ENCODE measurements around the gene PPP1R13L. TPM values are rescaled to one million over a fixed set of nuclear protein-coding genes. Genes with fewer than 3 reads are reported as not detected.

Gene PPP1R13L
- total RNA-seq, 2 experiments from 2014 or later = 15.2 to 17.8 TPM

- DNase-seq (no peak), ATAC-seq (no peak)
- Mint-ChIP-seq H3K27me3 (peaks cover 27% of the 10 kb centered on the region), H3K9me3 (ENCODE audit: low read depth) (no peaks in the 10 kb centered on the region), H3K27ac (no peak overlapping the region), H3K36me3 (ENCODE audit: low read depth) (no peaks in the 10 kb centered on the region), H3K4me3 (no peak overlapping the region), H3K4me1 (peaks cover 8% of the 10 kb centered on the region)
- intact Hi-C loops (cut with DNase I, micrococcal nuclease) = no loop called here
- CTCF ChIA-PET = interaction anchor here (0.8 to 1.2 kb wide), 2 partner anchors 8 to 9 kb away, joined by 3 to 5 read pairs; partner anchors contain the start of gene PPP1R13L
- POLR2A ChIA-PET = interaction anchor here (0.6 kb wide), 1 partner anchor 12 kb away, joined by 3 read pairs; no protein-coding TSS in a partner anchor
Measured at GRCh38 chr19:45395821-45396617, 8.8 kb downstream of the PPP1R13L start.

GRCh38 chr19:45391871-45392665 is 12.8 kb downstream of the PPP1R13L start:
- H3K4me1 Mint-ChIP-seq = peaks cover 3% of the 10 kb centered on the region
- ChIA-PET POLR2A (interaction anchor here (0.6 kb wide), 1 partner anchor 10 kb away, joined by 3 read pairs; no protein-coding TSS in a partner anchor), CTCF (interaction anchor here (0.8 to 2.0 kb wide), 2 partner anchors 10 to 289 kb away, joined by 3 to 10 read pairs; no protein-coding TSS in a partner anchor)
- DNase-seq = no peak
- ATAC-seq = no peak
- H3K27ac Mint-ChIP-seq = no peak overlapping the region
- H3K27me3 Mint-ChIP-seq = peaks cover 11% of the 10 kb centered on the region
- no peaks in the 10 kb centered on the region for H3K36me3 Mint-ChIP-seq (ENCODE audit: low read depth)
- H3K9me3 Mint-ChIP-seq (ENCODE audit: low read depth) = no peaks in the 10 kb centered on the region
- intact Hi-C loops (cut with DNase I, micrococcal nuclease) = no loop called here
- no peak overlapping the region for H3K4me3 Mint-ChIP-seq

DNA sequence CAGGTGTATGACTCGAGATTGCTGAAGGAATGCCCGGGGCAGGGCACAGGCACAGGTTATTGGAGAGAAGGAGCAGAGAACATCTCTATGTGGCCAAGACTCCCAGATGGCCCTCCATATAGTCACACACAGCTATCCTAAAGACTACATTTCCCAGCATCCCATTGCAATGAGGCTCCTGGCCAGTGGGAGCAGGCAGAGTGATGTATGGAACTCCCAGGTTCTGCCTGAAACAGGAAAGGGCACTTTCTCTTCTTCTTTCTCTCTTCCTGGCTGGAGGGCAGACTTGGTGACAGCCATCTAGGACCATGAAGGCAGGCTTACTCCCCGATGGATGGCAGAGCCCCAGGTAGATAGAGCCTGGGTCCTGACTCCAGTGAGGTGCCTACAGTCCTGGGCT is 13.5 kb downstream of the PPP1R13L start:
- Mint-ChIP-seq H3K36me3 (ENCODE audit: low read depth) (no peaks in the 10 kb centered on the region), H3K4me3 (no peak overlapping the region), H3K27ac (no peak overlapping the region), H3K27me3 (peaks cover 7% of the 10 kb centered on the region), H3K4me1 (no peaks in the 10 kb centered on the region), H3K9me3 (ENCODE audit: low read depth) (no peaks in the 10 kb centered on the region)
- ATAC-seq = peak; percentile 47
- intact Hi-C loops (cut with DNase I, micrococcal nuclease) = no loop called here
- ChIA-PET POLR2A (interaction anchor here (0.9 kb wide), 1 partner anchor 13 kb away, joined by 3 read pairs; the partner anchor contains the start of gene PPP1R13L), CTCF (interaction anchor here (0.7 to 2.0 kb wide), 2 partner anchors 10 to 172 kb away, joined by 4 to 10 read pairs; no protein-coding TSS in a partner anchor)
- DNase-seq = no peak

- H3K9me3 Mint-ChIP-seq (ENCODE audit: low read depth) = no peaks in the 10 kb centered on the region
- POLR2A ChIA-PET = no interaction called here
- H3K36me3 Mint-ChIP-seq (ENCODE audit: low read depth) = no peaks in the 10 kb centered on the region
- DNase-seq (no peak), ATAC-seq (peak; percentile 53)
- no peak overlapping the region for H3K27ac Mint-ChIP-seq
- no peak overlapping the region for H3K4me3 Mint-ChIP-seq
- peaks cover 14% of the 10 kb centered on the region for H3K27me3 Mint-ChIP-seq
- intact Hi-C loops (cut with DNase I, micrococcal nuclease) = no loop called here
- no peaks in the 10 kb centered on the region for H3K4me1 Mint-ChIP-seq
- CTCF ChIA-PET = no interaction called here
Measured at GRCh38 chr19:45385392-45386221, 19.3 kb downstream of the PPP1R13L start.

- POLR2A ChIA-PET = no interaction called here
- DNase-seq (no peak), ATAC-seq (no peak)
- Mint-ChIP-seq H3K9me3 (ENCODE audit: low read depth) (no peaks in the 10 kb centered on the region), H3K36me3 (ENCODE audit: low read depth) (no peaks in the 10 kb centered on the region), H3K27ac (no peak overlapping the region), H3K4me1 (peaks cover 7% of the 10 kb centered on the region), H3K4me3 (no peak overlapping the region), H3K27me3 (peaks cover 14% of the 10 kb centered on the region)
- CTCF ChIA-PET = interaction anchor here (0.6 to 1.5 kb wide), 2 partner anchors 10 to 445 kb away, joined by 3 read pairs; no protein-coding TSS in a partner anchor
- intact Hi-C loops (cut with DNase I, micrococcal nuclease) = no loop called here
Measured at GRCh38 chr19:45382426-45382825, 22.4 kb downstream of the PPP1R13L start.

- peaks cover 4% of the 10 kb centered on the region for H3K27me3 Mint-ChIP-seq
- intact Hi-C loops (cut with DNase I, micrococcal nuclease) = no loop called here
- no peaks in the 10 kb centered on the region for H3K9me3 Mint-ChIP-seq (ENCODE audit: low read depth)
- CTCF ChIA-PET = no interaction called here
- DNase-seq (no peak), ATAC-seq (no peak)
- POLR2A ChIA-PET = no interaction called here
- H3K4me1 Mint-ChIP-seq = peaks cover 19% of the 10 kb centered on the region
- no peaks in the 10 kb centered on the region for H3K36me3 Mint-ChIP-seq (ENCODE audit: low read depth)
- H3K4me3 Mint-ChIP-seq = no peak overlapping the region
- no peak overlapping the region for H3K27ac Mint-ChIP-seq
Measured at GRCh38 chr19:45380107-45380506, 24.8 kb downstream of the PPP1R13L start.

GRCh38 chr19:45376045-45376724 is 28.7 kb downstream of the PPP1R13L start:
- Mint-ChIP-seq H3K9me3 (ENCODE audit: low read depth) (no peaks in the 10 kb centered on the region), H3K4me1 (peaks cover 19% of the 10 kb centered on the region), H3K4me3 (no peak overlapping the region), H3K27ac (no peak overlapping the region), H3K27me3 (no peaks in the 10 kb centered on the region), H3K36me3 (ENCODE audit: low read depth) (no peaks in the 10 kb centered on the region)
- ChIA-PET POLR2A (no interaction called here), CTCF (no interaction called here)
- intact Hi-C loops (cut with DNase I, micrococcal nuclease) = no loop called here
- ATAC-seq = no peak
- no peak for DNase-seq

- CTCF ChIA-PET = interaction anchor here (0.6 to 1.2 kb wide), 3 partner anchors 31 to 382 kb away, joined by 4 to 5 read pairs (median 4); no protein-coding TSS in a partner anchor
- POLR2A ChIA-PET = no interaction called here
- no peaks in the 10 kb centered on the region for H3K27me3 Mint-ChIP-seq
- peaks cover 1% of the 10 kb centered on the region for H3K36me3 Mint-ChIP-seq (ENCODE audit: low read depth)
- ATAC-seq = peak; percentile 100
- no peaks in the 10 kb centered on the region for H3K9me3 Mint-ChIP-seq (ENCODE audit: low read depth)
- H3K4me1 Mint-ChIP-seq = peaks cover 8% of the 10 kb centered on the region
- H3K27ac Mint-ChIP-seq = peak within 1 kb of the TSS; percentile 97
- peak within 1 kb of the TSS; percentile 79 for H3K4me3 Mint-ChIP-seq
- intact Hi-C loops (cut with DNase I, micrococcal nuclease) = loop anchor here in 1 of 2 experiments (1.0 kb wide), 11 partner anchors 30 to 480 kb away; partner anchors contain the start of genes BLOC1S3, CLASRP, CLPTM1 and ERCC1
- peak; percentile 100 for DNase-seq
Measured at GRCh38 chr19:45370410-45371204, 34.3 kb downstream of the PPP1R13L start, which contains the start of gene ERCC2. Gene ERCC2, minus strand, starts transcription at chr19:45370573. Its CDS starts 33 bp downstream, at chr19:45370540.

GRCh38 chr19:45368737-45369340 is 36.0 kb downstream of the PPP1R13L start:
- peak overlapping the region; percentile 55 for H3K4me3 Mint-ChIP-seq
- CTCF ChIA-PET = no interaction called here
- POLR2A ChIA-PET = interaction anchor here (0.6 kb wide), 1 partner anchor 53 kb away, joined by 5 read pairs; no protein-coding TSS in a partner anchor
- DNase-seq (no peak), ATAC-seq (no peak)
- peaks cover 1% of the 10 kb centered on the region for H3K36me3 Mint-ChIP-seq (ENCODE audit: low read depth)
- peaks cover 8% of the 10 kb centered on the region for H3K4me1 Mint-ChIP-seq
- intact Hi-C loops (cut with DNase I, micrococcal nuclease) = no loop called here
- H3K27me3 Mint-ChIP-seq = no peaks in the 10 kb centered on the region
- H3K9me3 Mint-ChIP-seq (ENCODE audit: low read depth) = no peaks in the 10 kb centered on the region
- H3K27ac Mint-ChIP-seq = no peak overlapping the region

Measured in activated CD4-positive, alpha-beta T cell treated with anti-CD3 and anti-CD28 coated beads for 36 hours (primary cell).